Transverse colon (tissue), 4 donors: Measurements from ENCODE around the gene SIAE. TPM values are rescaled to one million over a fixed set of nuclear protein-coding genes. Genes with fewer than 3 reads are reported as not detected.

Experiments
- DNase-seq: peaks from one replicate; pipeline ENCODE4 v3.0.0-alpha.2; 2019
- H3K27ac ChIP-seq, 4 donors: fragments of 200-600 bp; sonication (generic); 2 replicates each; pipeline ENCODE4 v1.5.1; 2016 to 2018; ENCODE audit warnings: inconsistent platforms in 4 of 4
- H3K27me3 ChIP-seq: fragments of 200-600 bp; sonication (generic); 2 replicates; pipeline ENCODE4 v1.5.1; 2017; ENCODE audit warnings: inconsistent platforms
- H3K36me3 ChIP-seq, 4 donors: fragments of 200-600 bp; sonication (generic); 2 replicates each; pipeline ENCODE4 v1.5.1; 2017 to 2019; ENCODE audit warnings: inconsistent platforms in 4 of 4
- H3K4me1 ChIP-seq, 4 donors: fragments of 200-600 bp; sonication (generic); 2 replicates each; pipeline ENCODE4 v1.5.1; 2017 to 2020; ENCODE audit warnings: inconsistent platforms in 4 of 4
- H3K4me3 ChIP-seq, 4 donors: fragments of 200-600 bp; sonication (generic); 1 replicate in 1 of 4; 2 replicates in 3 of 4; pipeline versions ENCODE4 v1.5.1 to v1.6.1; 2017 to 2019; ENCODE audit warnings: inconsistent platforms in 4 of 4
- H3K9me3 ChIP-seq, 2 donors: fragments of 200-600 bp; sonication (generic); 2 replicates each; pipeline ENCODE4 v1.5.1; 2017 to 2019; ENCODE audit warnings: inconsistent platforms in 2 of 2
- CTCF ChIP-seq, 5 experiments: fragments of 200-600 bp in 3 of 5; fragments of 450-650 bp in 2 of 5; sonication (generic) in 3 of 5; IDR thresholded peaks; 1 replicate in 2 of 5; 2 replicates in 3 of 5; pipeline ENCODE4 v1.5.1; 2016 to 2017; ENCODE audit warnings: antibody characterized with exemption in 5 of 5, inconsistent platforms in 3 of 5, mild to moderate bottlenecking in 2 of 5, moderate library complexity in 1 of 5
- EP300 ChIP-seq: sonication (generic); formaldehyde crosslinking; IDR thresholded peaks from one replicate; pipeline ENCODE4 v1.6.1; 2017; ENCODE audit warnings: antibody characterized with exemption, low read depth
- POLR2A ChIP-seq: fragments of 450-650 bp; IDR thresholded peaks from one replicate; pipeline ENCODE4 v1.6.1; 2016; ENCODE audit warnings: antibody characterized with exemption, mild to moderate bottlenecking, moderate library complexity
- POLR2AphosphoS5 ChIP-seq, 3 donors: sonication (generic); formaldehyde crosslinking; IDR thresholded peaks; one replicate each; pipeline ENCODE4 v1.6.1; 2016; ENCODE audit warnings: antibody characterized with exemption in 3 of 3
- WGBS, 2 donors: methylation state at CpG; one replicate each; pipeline ENCODE4 v1.1.5; 2018; ENCODE audit warnings: low coverage in 1 of 2; 5-methylcytosine and 5-hydroxymethylcytosine counted together
- in situ Hi-C, 4 donors: fragments of 200-750 bp; cut with MboI; loops; one replicate each; pipeline versions ENCODE4 v1.15.0 to v1.15.1; 2017; ENCODE audit warnings: low sequenced_read_pairs in 3 of 4, low pct_ligation_motif_present in 1 of 4, low pct_unique_long_range_greater_than_20kb in 1 of 4
- intact Hi-C: fragments of 100-400 bp; cut with DNase I; formaldehyde crosslinking; loops from one replicate; pipeline ENCODE4 v1.15.1; 2023; ENCODE audit warnings: low total_unique reads
- small RNA-seq, 4 donors: library from RNA; depleted of rRNA; stranded (forward); fragments of <200 nt; gene quantifications; one replicate each; pipeline ENCODE3, GENCODE V24; 2016
- total RNA-seq, 4 donors: library from RNA; depleted of rRNA; stranded (reverse); fragments of >200 nt; gene quantifications; one replicate each; pipeline ENCODE4 v1.1.0, GENCODE V29; 2016

The SIAE gene
- total RNA-seq, 4 donors from 2014 or later = 38.4 to 183 (median 81.2) TPM

DNA sequence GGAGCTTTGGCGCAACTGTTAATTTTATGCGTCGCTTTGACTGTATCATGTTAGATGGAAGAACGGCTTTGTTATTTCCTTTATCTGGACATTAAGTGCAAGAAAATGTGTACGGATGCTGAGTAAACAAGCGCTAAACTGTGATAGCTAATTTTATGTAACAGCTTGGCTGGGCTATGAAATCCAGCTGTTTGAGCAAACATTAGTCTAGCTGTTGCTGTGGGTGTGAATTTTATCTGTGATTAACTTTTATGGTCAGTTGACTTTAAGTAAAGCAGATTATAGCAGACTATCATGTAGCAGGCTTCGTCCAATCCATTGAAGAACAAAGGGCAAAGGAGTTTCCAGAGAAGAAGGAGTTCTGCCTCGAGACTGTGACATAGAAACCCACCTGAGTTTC, 89.8 kb downstream of the SIAE start:
- Histone ChIP-seq H3K4me1 (peaks cover 0 to 12% (median 6%) of the 10 kb centered on the region in 4 donors), H3K27me3 (peaks cover 54% of the 10 kb centered on the region), H3K4me3 (no peak overlapping the region), H3K36me3 (no peaks in the 10 kb centered on the region), H3K27ac (no peak overlapping the region), H3K9me3 (no peaks in the 10 kb centered on the region)
- TF ChIP-seq CTCF (IDR thresholded peaks at IDR 0.05) = no peak
- TF ChIP-seq EP300 = no peak
- no peak for TF ChIP-seq POLR2A
- no peak for TF ChIP-seq POLR2AphosphoS5 (IDR thresholded peaks at IDR 0.05)
- 33 to 40% methylated on average over 6 to 8 of the region's 8 CpGs for WGBS, 2 donors
- intact Hi-C loops (loop anchor here (10.0 kb wide), 1 partner anchor 509 kb away; no protein-coding TSS in a partner anchor), in situ Hi-C loops (loop anchor here in 3 of 4 donors (10.0 to 25.0 kb wide), 2 partner anchors 169 to 521 kb away; no protein-coding TSS in a partner anchor)
- DNase-seq = no peak

Small RNA genes lying within 50 kb of the gene (small RNA-seq; reads per million reads assigned to genes)
- gene RNA5SP352 = 0 reads per million in 4 donors

Other genes with a start within 250 kb of the SIAE start
- gene OR8B4, start 248.9 kb downstream of the SIAE start, total RNA-seq = not detected
- not detected for gene OR8B8, start 228.0 kb downstream of the SIAE start, total RNA-seq
- not detected for gene OR8B12, start 130.1 kb downstream of the SIAE start, total RNA-seq
- not detected for gene OR8A1, start 103.7 kb downstream of the SIAE start, total RNA-seq
- gene PANX3, start 62.3 kb downstream of the SIAE start, total RNA-seq = under 1 TPM in 1 of 4 donors, not detected in 3; 0.41 TPM
- 10 to 100 TPM; 19.8 to 44.0 (median 30.3) TPM for gene TBRG1, start 50.9 kb downstream of the SIAE start, total RNA-seq
- 1 to 10 TPM; 1.6 to 9.0 (median 6.1) TPM for gene SPA17, start 165 bp upstream of the SIAE start, total RNA-seq
- gene NRGN, start 66.2 kb upstream of the SIAE start, total RNA-seq = 1 to 10 TPM in 1 of 4 donors, under 1 TPM in 1, not detected in 2; 0.96 to 1.5 TPM
- 100 to 1,000 TPM in 3 of 4 donors, 10 to 100 TPM in 1; 91.3 to 160 (median 108) TPM for gene VSIG2, start 78.5 kb upstream of the SIAE start, total RNA-seq
- 10 to 100 TPM in 1 of 4 donors, 1 to 10 TPM in 3; 5.8 to 10.1 (median 6.5) TPM for gene ESAM, start 88.6 kb upstream of the SIAE start, total RNA-seq
- gene MSANTD2, start 126.7 kb upstream of the SIAE start, total RNA-seq = 10 to 100 TPM in 2 of 4 donors, 1 to 10 TPM in 2; 8.1 to 40.0 (median 15.1) TPM
- 10 to 100 TPM in 2 of 4 donors, 1 to 10 TPM in 2; 5.6 to 38.6 (median 17.0) TPM for gene ROBO3, start 191.7 kb upstream of the SIAE start, total RNA-seq
- gene ROBO4, start 224.1 kb upstream of the SIAE start, total RNA-seq = 10 to 100 TPM in 1 of 4 donors, 1 to 10 TPM in 3; 4.8 to 31.8 (median 6.4) TPM
- gene HEPN1, start 245.5 kb upstream of the SIAE start, total RNA-seq = not detected